GM18517 (cell line): ENCODE data around the gene TRIO.
A peak's percentile ranks its signal among the peaks of the same experiment; 100 is the strongest.
"Not testable (repeated sequence)": the region's sequence is repeated elsewhere in the genome, so short reads cannot be mapped to it uniquely, and the experiment has no call there.

Experiments used
- ATAC-seq: cut with Tn5 transposase; IDR thresholded peaks from one replicate; pipeline ENCODE4 v1.9.1; 2021; ENCODE audit warnings: mild to moderate bottlenecking, moderate library complexity; ENCODE audit not compliant: unreplicated experiment

The TRIO gene

GRCh38 chr5:14142827-14143545, at the start of gene TRIO:
TSS of gene TRIO (plus strand) at chr5:14143342. CDS start at chr5:14143726, 384 bp downstream.
- ATAC-seq = peak; percentile 38

- not testable (repeated sequence) for ATAC-seq
Measured at GRCh38 chr5:14097380-14097779, 45.8 kb upstream of the TRIO start.

GRCh38 chr5:14097998-14098471, 45.1 kb upstream of the TRIO start:
- ATAC-seq = no peak

GRCh38 chr5:14100281-14100680, 42.9 kb upstream of the TRIO start:
- ATAC-seq = no peak

GRCh38 chr5:14101922-14102321, 41.2 kb upstream of the TRIO start:
- no peak for ATAC-seq

GRCh38 chr5:14102666-14103065, 40.5 kb upstream of the TRIO start:
- no peak for ATAC-seq

GRCh38 chr5:14105718-14106410, 37.3 kb upstream of the TRIO start:
- ATAC-seq = no peak

GRCh38 chr5:14107536-14107935, 35.6 kb upstream of the TRIO start:
- ATAC-seq = no peak

GRCh38 chr5:14108170-14108996, 34.8 kb upstream of the TRIO start:
- peak; percentile 61 for ATAC-seq

- peak; percentile 94 for ATAC-seq
Measured at GRCh38 chr5:14109041-14109747, 33.9 kb upstream of the TRIO start.

- no peak for ATAC-seq
Measured at GRCh38 chr5:14109771-14110170, 33.4 kb upstream of the TRIO start.

- no peak for ATAC-seq
Measured at GRCh38 chr5:14110196-14110595, 32.9 kb upstream of the TRIO start.

GRCh38 chr5:14110680-14111079, 32.5 kb upstream of the TRIO start:
- no peak for ATAC-seq

- ATAC-seq = no peak
Measured at GRCh38 chr5:14112998-14113652, 30.0 kb upstream of the TRIO start.

GRCh38 chr5:14114615-14115251, 28.4 kb upstream of the TRIO start:
- ATAC-seq = no peak

GRCh38 chr5:14115323-14115895, 27.7 kb upstream of the TRIO start:
- no peak for ATAC-seq

- no peak for ATAC-seq
Measured at GRCh38 chr5:14118551-14119320, 24.4 kb upstream of the TRIO start.

- ATAC-seq = no peak
Measured at GRCh38 chr5:14120176-14120575, 23.0 kb upstream of the TRIO start.

- ATAC-seq = no peak
Measured at GRCh38 chr5:14121552-14121951, 21.6 kb upstream of the TRIO start.
